GM12875 (cell line): ENCODE results near the gene SMIM14.
"Not testable (repeated sequence)": the region's sequence is repeated elsewhere in the genome, so short reads cannot be mapped to it uniquely, and the experiment has no call there.

Source experiments
- H3K4me3 ChIP-seq: one replicate; pipeline ENCODE4 v1.5.1; 2011; ENCODE audit warnings: low read depth, low read length, control low read depth
- CTCF ChIP-seq: IDR thresholded peaks from 2 replicates; pipeline ENCODE4 v1.5.1; 2011; ENCODE audit warnings: low read depth, mild to moderate bottlenecking, control low read depth, inconsistent platforms, low read length, moderate library complexity, borderline replicate concordance; ENCODE audit not compliant: insufficient read depth

Gene SMIM14

GRCh38 chr4:39505581-39505980, 133.1 kb downstream of the SMIM14 start:
- TF ChIP-seq CTCF, result no peak

GRCh38 chr4:39504538-39504937, 134.1 kb downstream of the SMIM14 start:
- H3K4me3 ChIP-seq, result no peak overlapping the region
- TF ChIP-seq CTCF, result no peak

More at GRCh38 chr4:39505581-39505980, 133.1 kb downstream of the SMIM14 start:
- no peak overlapping the region for H3K4me3 ChIP-seq

- not testable (repeated sequence) for H3K4me3 ChIP-seq
Observed at GRCh38 chr4:39502664-39503035, 136.0 kb downstream of the SMIM14 start.

GRCh38 chr4:39502019-39502663, 136.5 kb downstream of the SMIM14 start:
- TF ChIP-seq CTCF, result no peak
- H3K4me3 ChIP-seq, result no peak overlapping the region

- no peak for TF ChIP-seq CTCF
- H3K4me3 ChIP-seq, result no peak overlapping the region
Observed at GRCh38 chr4:39498727-39499020, 140.0 kb downstream of the SMIM14 start.

- no peak for TF ChIP-seq CTCF
- H3K4me3 ChIP-seq, result no peak overlapping the region
Observed at GRCh38 chr4:39497909-39498726, 140.5 kb downstream of the SMIM14 start.
